Tibial nerve (tissue), 4 donors: ENCODE measurements around the gene MAPKAPK2.

Experiments
- CTCF ChIP-seq, 5 experiments: fragments of 200-600 bp in 3 of 5; fragments of 450-650 bp in 2 of 5; sonication (generic) in 3 of 5; IDR thresholded peaks; one replicate each; pipeline ENCODE4 v1.5.1; 2016 to 2019; ENCODE audit warnings: antibody characterized with exemption in 5 of 5, mild to moderate bottlenecking in 3 of 5, moderate library complexity in 2 of 5
- EP300 ChIP-seq, 2 donors: sonication (generic); formaldehyde crosslinking; IDR thresholded peaks; one replicate each; pipeline ENCODE4 v1.6.1; 2017; ENCODE audit warnings: antibody characterized with exemption in 2 of 2, mild to moderate bottlenecking in 1 of 2

GRCh38 chr1:206716870-206717673 lies 32.4 kb downstream of the MAPKAPK2 start:
- TF ChIP-seq EP300 (IDR thresholded peaks at IDR 0.05) (no peak), CTCF (IDR thresholded peaks at IDR 0.05) (no peak)
